ENCODE results near the gene CNKSR1.
A peak's percentile ranks its signal among the peaks of the same experiment; 100 is the strongest.

Gene CNKSR1

DNA sequence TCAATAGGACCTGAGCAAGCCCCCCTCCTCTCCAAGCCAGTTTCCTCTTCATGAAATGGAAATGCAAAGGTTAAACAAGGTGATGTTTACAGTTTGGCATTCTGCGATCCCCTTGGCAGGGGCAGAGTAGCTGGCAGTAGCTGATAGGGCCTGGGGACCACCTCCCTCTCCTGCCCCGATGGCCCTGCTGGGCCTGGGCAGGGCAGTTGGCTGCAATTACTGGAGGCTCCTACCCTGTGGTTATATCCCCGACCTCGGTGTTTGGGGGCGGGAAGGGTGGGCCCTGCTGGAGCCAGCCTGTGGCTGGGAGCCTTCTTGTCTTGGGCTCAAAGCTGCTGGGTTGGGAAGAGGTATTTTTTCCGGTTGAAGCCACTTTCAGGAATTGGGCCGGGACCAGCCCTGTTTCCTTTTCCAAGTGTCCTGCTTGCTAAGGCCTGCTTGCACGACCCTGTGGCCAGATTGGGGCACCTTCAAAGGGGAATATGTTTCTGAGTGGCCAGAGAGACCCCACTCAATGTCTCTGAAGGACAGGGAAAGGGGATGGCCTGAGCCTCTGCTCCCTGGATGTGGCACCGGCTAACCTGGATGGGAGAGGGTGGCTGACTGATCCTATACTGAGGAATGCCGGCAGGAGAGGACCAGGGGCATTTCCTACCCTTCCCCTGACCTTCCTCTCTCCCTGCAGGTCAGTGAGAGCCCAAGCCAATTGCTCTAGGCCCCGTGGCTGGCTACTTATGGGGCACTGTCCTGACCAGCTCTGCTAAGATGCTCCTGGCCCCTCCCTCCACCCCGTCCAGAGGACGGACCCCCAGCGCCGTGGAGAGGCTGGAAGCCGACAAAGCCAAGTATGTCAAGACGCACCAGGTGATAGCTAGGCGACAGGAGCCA is 16.5 kb upstream of the CNKSR1 start:
- Histone ChIP-seq H3K4me1 (ENCODE audit: insufficient read depth, low read length, severe bottlenecking) (peaks cover 9% of the 10 kb centered on the region), H3K4me2 (ENCODE audit: low read length) (peak overlapping the region; percentile 40; the same call in 1 of the 2 replicates), H3K79me2 (ENCODE audit: insufficient read depth, low read length) (no peaks in the 10 kb centered on the region), H3K36me3 (ENCODE audit: insufficient read depth, low read length) (no peaks in the 10 kb centered on the region), H4K20me1 (ENCODE audit: insufficient read depth, low read length) (no peaks in the 10 kb centered on the region), H3K9me3 (ENCODE audit: low read length) (no peaks in the 10 kb centered on the region), H3K9ac (ENCODE audit: low read length) (no peak overlapping the region), H2AFZ (ENCODE audit: low read length) (no peak overlapping the region), H3K27me3 (ENCODE audit: insufficient read depth, low read length) (peaks cover 8% of the 10 kb centered on the region; the same call in 1 of the 2 replicates), H3K9me2 (ENCODE audit: low read depth, low read length) (no peaks in the 10 kb centered on the region), H3K27ac (ENCODE audit: low read depth, low read length, poor library complexity, severe bottlenecking) (no peak overlapping the region), H3F3A (ENCODE audit: insufficient read depth, low read length) (no peaks in the 10 kb centered on the region), H3K4me3 (ENCODE audit: low read depth, low read length, poor library complexity, severe bottlenecking) (no peak overlapping the region)
- no peak for TF ChIP-seq EZH2 (IDR thresholded peaks at IDR 0.05; ENCODE audit: borderline replicate concordance, low read length)
- TF ChIP-seq, protein P1, sequence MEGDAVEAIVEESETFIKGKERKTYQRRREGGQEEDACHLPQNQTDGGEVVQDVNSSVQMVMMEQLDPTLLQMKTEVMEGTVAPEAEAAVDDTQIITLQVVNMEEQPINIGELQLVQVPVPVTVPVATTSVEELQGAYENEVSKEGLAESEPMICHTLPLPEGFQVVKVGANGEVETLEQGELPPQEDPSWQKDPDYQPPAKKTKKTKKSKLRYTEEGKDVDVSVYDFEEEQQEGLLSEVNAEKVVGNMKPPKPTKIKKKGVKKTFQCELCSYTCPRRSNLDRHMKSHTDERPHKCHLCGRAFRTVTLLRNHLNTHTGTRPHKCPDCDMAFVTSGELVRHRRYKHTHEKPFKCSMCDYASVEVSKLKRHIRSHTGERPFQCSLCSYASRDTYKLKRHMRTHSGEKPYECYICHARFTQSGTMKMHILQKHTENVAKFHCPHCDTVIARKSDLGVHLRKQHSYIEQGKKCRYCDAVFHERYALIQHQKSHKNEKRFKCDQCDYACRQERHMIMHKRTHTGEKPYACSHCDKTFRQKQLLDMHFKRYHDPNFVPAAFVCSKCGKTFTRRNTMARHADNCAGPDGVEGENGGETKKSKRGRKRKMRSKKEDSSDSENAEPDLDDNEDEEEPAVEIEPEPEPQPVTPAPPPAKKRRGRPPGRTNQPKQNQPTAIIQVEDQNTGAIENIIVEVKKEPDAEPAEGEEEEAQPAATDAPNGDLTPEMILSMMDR (IDR thresholded peaks at IDR 0.05; ENCODE audit: low read length), result no peak

DNA sequence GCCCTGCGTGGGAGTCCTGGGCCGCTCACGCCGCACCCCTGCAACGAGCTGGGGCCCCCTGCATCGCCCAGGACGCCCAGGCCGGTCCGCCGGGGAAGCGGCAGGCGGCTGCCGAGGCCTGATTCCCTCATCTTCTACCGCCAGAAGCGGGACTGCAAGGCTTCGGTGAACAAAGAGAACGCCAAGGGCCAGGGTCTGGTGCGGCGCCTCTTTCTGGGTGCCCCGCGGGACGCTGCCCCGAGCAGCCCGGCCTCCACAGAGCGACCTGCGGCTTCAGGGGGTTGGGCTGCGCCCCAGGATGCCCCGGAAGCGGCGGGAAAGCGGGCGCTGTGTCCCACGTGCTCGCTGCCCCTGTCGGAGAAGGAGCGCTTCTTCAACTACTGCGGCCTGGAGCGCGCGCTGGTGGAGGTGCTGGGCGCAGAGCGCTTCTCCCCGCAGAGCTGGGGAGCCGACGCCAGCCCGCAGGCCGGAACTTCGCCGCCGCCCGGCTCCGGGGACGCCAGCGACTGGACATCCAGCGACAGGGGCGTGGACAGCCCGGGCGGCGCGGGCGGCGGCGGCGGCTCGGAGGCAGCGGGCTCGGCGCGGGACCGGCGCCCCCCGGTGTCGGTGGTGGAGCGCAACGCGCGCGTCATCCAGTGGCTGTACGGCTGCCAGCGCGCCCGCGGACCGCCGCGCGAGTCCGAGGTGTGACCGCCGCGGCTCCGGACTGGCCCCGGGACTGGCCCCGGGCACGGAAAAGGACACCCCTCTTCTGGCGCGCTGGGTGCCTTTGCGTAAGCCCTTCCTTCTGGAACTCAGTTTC is 15.7 kb upstream of the CNKSR1 start:
- Histone ChIP-seq H3K36me3 (ENCODE audit: insufficient read depth, low read length) (no peaks in the 10 kb centered on the region), H3K4me1 (ENCODE audit: insufficient read depth, low read length, severe bottlenecking) (peaks cover 9% of the 10 kb centered on the region), H3K4me2 (ENCODE audit: low read length) (peak overlapping the region; percentile 40; the same call in 1 of the 2 replicates), H3K79me2 (ENCODE audit: insufficient read depth, low read length) (no peaks in the 10 kb centered on the region), H3K9me2 (ENCODE audit: low read depth, low read length) (no peaks in the 10 kb centered on the region), H3K9ac (ENCODE audit: low read length) (no peak overlapping the region), H3K27ac (ENCODE audit: low read depth, low read length, poor library complexity, severe bottlenecking) (no peak overlapping the region), H3K27me3 (ENCODE audit: insufficient read depth, low read length) (peaks cover 7% of the 10 kb centered on the region; the same call in 1 of the 2 replicates), H3F3A (ENCODE audit: insufficient read depth, low read length) (no peaks in the 10 kb centered on the region), H3K9me3 (ENCODE audit: low read length) (no peaks in the 10 kb centered on the region), H3K4me3 (ENCODE audit: low read depth, low read length, poor library complexity, severe bottlenecking) (peak overlapping the region; percentile 32), H2AFZ (ENCODE audit: low read length) (no peak overlapping the region), H4K20me1 (ENCODE audit: insufficient read depth, low read length) (no peaks in the 10 kb centered on the region)
- TF ChIP-seq, protein P1 (IDR thresholded peaks at IDR 0.05; ENCODE audit: low read length), result no peak
- 0 out of 2 replicates have a peak, but pooled peaks have one; percentile 45 for TF ChIP-seq EZH2 (IDR thresholded peaks at IDR 0.05; ENCODE audit: borderline replicate concordance, low read length)

DNA sequence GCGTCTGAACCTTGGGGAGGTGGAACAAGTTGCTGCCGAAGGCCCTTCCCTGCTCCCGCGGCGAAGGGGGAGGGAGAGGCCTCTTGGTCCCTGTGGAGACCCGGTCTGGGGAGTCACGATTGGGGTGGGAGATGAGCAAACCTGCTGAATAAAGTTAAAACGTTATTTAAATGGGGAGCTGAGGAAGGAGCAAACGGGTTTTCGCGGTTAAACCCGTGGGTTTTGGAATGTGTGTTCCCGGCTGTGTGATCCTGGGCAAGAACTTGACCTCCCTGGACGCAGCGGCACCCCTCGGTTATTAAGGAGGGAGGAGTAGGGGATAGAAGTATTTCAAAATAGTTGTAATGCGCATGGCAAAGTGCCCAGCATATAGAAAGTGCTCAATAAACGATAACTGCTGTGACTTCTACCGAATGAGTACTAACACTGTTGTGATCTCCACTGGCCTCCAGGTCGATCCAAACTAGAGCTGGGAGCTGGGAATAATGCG is 15.0 kb upstream of the CNKSR1 start:
- H3F3A ChIP-seq (ENCODE audit: insufficient read depth, low read length), result no peaks in the 10 kb centered on the region
- H4K20me1 ChIP-seq (ENCODE audit: insufficient read depth, low read length), result no peaks in the 10 kb centered on the region
- peak overlapping the region; percentile 40; the same call in 1 of the 2 replicates for H3K4me2 ChIP-seq (ENCODE audit: low read length)
- H3K27ac ChIP-seq (ENCODE audit: low read depth, low read length, poor library complexity, severe bottlenecking), result no peak overlapping the region
- H3K36me3 ChIP-seq (ENCODE audit: insufficient read depth, low read length), result no peaks in the 10 kb centered on the region
- no peak overlapping the region for H2AFZ ChIP-seq (ENCODE audit: low read length)
- no peak overlapping the region for H3K9ac ChIP-seq (ENCODE audit: low read length)
- H3K4me1 ChIP-seq (ENCODE audit: insufficient read depth, low read length, severe bottlenecking), result peaks cover 13% of the 10 kb centered on the region
- TF ChIP-seq EZH2 (IDR thresholded peaks at IDR 0.05; ENCODE audit: borderline replicate concordance, low read length), result no peak
- TF ChIP-seq, protein P1 (IDR thresholded peaks at IDR 0.05; ENCODE audit: low read length), result no peak
- H3K4me3 ChIP-seq (ENCODE audit: low read depth, low read length, poor library complexity, severe bottlenecking), result no peak overlapping the region
- no peaks in the 10 kb centered on the region for H3K79me2 ChIP-seq (ENCODE audit: insufficient read depth, low read length)
- H3K9me2 ChIP-seq (ENCODE audit: low read depth, low read length), result no peaks in the 10 kb centered on the region
- H3K27me3 ChIP-seq (ENCODE audit: insufficient read depth, low read length), result peaks cover 7% of the 10 kb centered on the region; the same call in 1 of the 2 replicates
- H3K9me3 ChIP-seq (ENCODE audit: low read length), result no peaks in the 10 kb centered on the region
